GM23338 (cell line): ENCODE measurements around the gene CBLC. TPM values are rescaled to one million over a fixed set of nuclear protein-coding genes. Genes with fewer than 3 reads are reported as not detected.

Source experiments
- ATAC-seq: fragments of 200-7000 bp; cut with Tn5 transposase; 3 replicates; pipeline ENCODE4 v1.9.1; 2020
- DNase-seq: peaks from one replicate; pipeline ENCODE4 v3.0.0-alpha.2; 2015; ENCODE audit warnings: low spot score
- H2AFZ ChIP-seq: fragments of 200-600 bp; sonication (generic); 2 replicates; pipeline ENCODE4 v1.8.0; 2016; ENCODE audit warnings: antibody characterized with exemption, mild to moderate bottlenecking, moderate library complexity
- H3F3A ChIP-seq: fragments of 200-600 bp; sonication (generic); replicated peaks from 2 replicates; pipeline ENCODE4 v1.8.0; 2017; ENCODE audit warnings: antibody characterized with exemption, mixed run types, low read depth
- H3K27ac ChIP-seq: fragments of 200-600 bp; sonication (generic); 2 replicates; pipeline ENCODE4 v1.6.1; 2016; ENCODE audit warnings: low read depth
- H3K27me3 ChIP-seq: fragments of 200-600 bp; sonication (generic); 2 replicates; pipeline ENCODE4 v1.8.0; 2016; ENCODE audit warnings: mild to moderate bottlenecking, mixed run types, moderate library complexity; ENCODE audit not compliant: insufficient read depth
- H3K36me3 ChIP-seq: fragments of 200-600 bp; sonication (generic); 2 replicates; pipeline ENCODE4 v1.8.0; 2016; ENCODE audit warnings: mild to moderate bottlenecking; ENCODE audit not compliant: insufficient read depth
- H3K4me1 ChIP-seq: fragments of 200-600 bp; sonication (generic); 2 replicates; pipeline ENCODE4 v1.8.0; 2016; ENCODE audit warnings: mild to moderate bottlenecking, moderate library complexity; ENCODE audit not compliant: insufficient read depth
- H3K4me2 ChIP-seq: fragments of 200-600 bp; sonication (generic); 2 replicates; pipeline ENCODE4 v1.7.1; 2017; ENCODE audit warnings: mixed run types
- H3K4me3 ChIP-seq: fragments of 200-600 bp; sonication (generic); 2 replicates; pipeline ENCODE4 v1.6.1; 2016; ENCODE audit warnings: mixed run types
- H3K79me2 ChIP-seq: fragments of 200-600 bp; sonication (generic); replicated peaks from 2 replicates; pipeline ENCODE4 v1.8.0; 2017; ENCODE audit warnings: mild to moderate bottlenecking; ENCODE audit not compliant: insufficient read depth
- H3K9me2 ChIP-seq: fragments of 200-600 bp; sonication (generic); 2 replicates; pipeline ENCODE4 v1.8.0; 2017; ENCODE audit not compliant: insufficient read depth
- H4K20me1 ChIP-seq: fragments of 200-600 bp; sonication (generic); replicated peaks from 2 replicates; pipeline ENCODE4 v1.8.0; 2017; ENCODE audit warnings: mild to moderate bottlenecking; ENCODE audit not compliant: insufficient read depth
- H3K27ac Mint-ChIP-seq: 2 replicates; pipeline ENCODE4 v1.8.0; 2020; ENCODE audit warnings: inconsistent platforms, mild to moderate bottlenecking, moderate library complexity, mixed read lengths
- H3K27me3 Mint-ChIP-seq: 3 replicates; pipeline ENCODE4 v1.8.0; 2022; ENCODE audit warnings: low read depth, mild to moderate bottlenecking, moderate library complexity, mixed read lengths, inconsistent platforms; ENCODE audit not compliant: insufficient read depth, poor library complexity
- H3K36me3 Mint-ChIP-seq: 3 replicates; pipeline ENCODE4 v1.8.0; 2021; ENCODE audit warnings: low read depth, mild to moderate bottlenecking, inconsistent platforms, moderate library complexity, mixed read lengths
- H3K4me1 Mint-ChIP-seq: 3 replicates; pipeline ENCODE4 v1.8.0; 2020; ENCODE audit warnings: mild to moderate bottlenecking, inconsistent platforms, mixed read lengths
- H3K4me3 Mint-ChIP-seq: 3 replicates; pipeline ENCODE4 v1.8.0; 2021; ENCODE audit warnings: moderate library complexity, mild to moderate bottlenecking, inconsistent platforms, mixed read lengths
- H3K9me3 Mint-ChIP-seq: 3 replicates; pipeline ENCODE4 v1.8.0; 2020; ENCODE audit warnings: moderate library complexity, mild to moderate bottlenecking, inconsistent platforms, mixed read lengths
- CREB1 ChIP-seq: fragments of 250-450 bp; sonication (Bioruptor Pico); IDR thresholded peaks from 2 replicates; pipeline ENCODE4 v1.5.0; 2020; ENCODE audit warnings: low read depth, mild to moderate bottlenecking, moderate library complexity
- CTCF ChIP-seq, 2 experiments: fragments of 200-600 bp in 1 of 2; sonication (generic) in 1 of 2; conservative IDR thresholded peaks; 2 replicates each; pipeline versions ENCODE4 v1.5.1 to v1.6.1; 2016 to 2017; ENCODE audit warnings: antibody characterized with exemption in 2 of 2, low read depth in 2 of 2, mild to moderate bottlenecking in 2 of 2, moderate library complexity in 1 of 2
- EZH2 ChIP-seq: fragments of 200-600 bp; sonication (generic); IDR thresholded peaks from one replicate; pipeline ENCODE4 v1.8.0; 2017; ENCODE audit warnings: antibody characterized with exemption, mild to moderate bottlenecking, low read depth; ENCODE audit not compliant: unreplicated experiment
- EZH2phosphoT487 ChIP-seq: fragments of 200-600 bp; sonication (generic); IDR thresholded peaks from one replicate; pipeline ENCODE4 v1.8.1; 2018; ENCODE audit warnings: antibody characterized with exemption; ENCODE audit not compliant: unreplicated experiment
- JUNB ChIP-seq: IDR thresholded peaks from one replicate; pipeline ENCODE4 v1.6.1; 2016; ENCODE audit warnings: antibody characterized with exemption; ENCODE audit not compliant: unreplicated experiment
- NANOG ChIP-seq: IDR thresholded peaks from 2 replicates; pipeline ENCODE4 v1.6.1; 2016; ENCODE audit warnings: antibody characterized with exemption, borderline replicate concordance
- STAT1 ChIP-seq: IDR thresholded peaks from one replicate; pipeline ENCODE4 v1.6.1; 2016; ENCODE audit warnings: antibody characterized with exemption; ENCODE audit not compliant: unreplicated experiment
- ZNF114 ChIP-seq: fragments of 250-450 bp; sonication (Bioruptor Pico); IDR thresholded peaks from 2 replicates; pipeline ENCODE4 v1.5.0; 2020; ENCODE audit warnings: mild to moderate bottlenecking, moderate library complexity
- ZNF331 ChIP-seq: fragments of 250-450 bp; sonication (Bioruptor Pico); IDR thresholded peaks from 2 replicates; pipeline ENCODE4 v1.5.0; 2020; ENCODE audit warnings: low read depth, mild to moderate bottlenecking, moderate library complexity
- ZNF462 ChIP-seq: fragments of 250-450 bp; sonication (Bioruptor Pico); IDR thresholded peaks from 2 replicates; pipeline ENCODE4 v1.5.0; 2020; ENCODE audit warnings: mild to moderate bottlenecking, moderate library complexity
- polyA plus RNA-seq: library from polyadenylated mRNA; unstranded; fragments of >200 nt; fragmentation: Nextera tagmentation; extraction: Ambion mirVana; gene quantifications from 2 replicates; pipeline ENCODE4 v1.2.1, GENCODE V29; 2016
- total RNA-seq: library from RNA; depleted of rRNA; stranded (reverse); fragments of >200 nt; shearing (Covaris generic); gene quantifications from 2 replicates; pipeline ENCODE4 v1.2.3, GENCODE V29; 2014

The CBLC gene
- total and polyA plus RNA-seq, 2 experiments from 2014 or later = 14.5 to 29.3 TPM

- Histone ChIP-seq H3K4me1 (no peaks in the 10 kb centered on the region; the same call in 1 of the 2 replicates), H3K79me2 (no peaks in the 10 kb centered on the region), H3K27me3 (peaks cover 50% of the 10 kb centered on the region), H4K20me1 (0 out of 2 replicates have a peak, but pooled peaks cover 4% of the 10 kb centered on the region), H3K36me3 (no peaks in the 10 kb centered on the region), H3K9me2 (no peaks in the 10 kb centered on the region), H2AFZ (no peak overlapping the region), H3K4me3 (no peak overlapping the region), H3F3A (no peaks in the 10 kb centered on the region), H3K4me2 (no peak overlapping the region), H3K27ac (no peak overlapping the region)
- no peaks in the 10 kb centered on the region for H3K9me3 Mint-ChIP-seq
- H3K36me3 Mint-ChIP-seq = peaks cover 23% of the 10 kb centered on the region
- DNase-seq (no peak), ATAC-seq (no peak)
- peaks cover 37% of the 10 kb centered on the region for H3K27me3 Mint-ChIP-seq
- no peak for TF ChIP-seq CTCF (conservative IDR thresholded peaks at IDR 0.05; ENCODE audit: low read depth in 2 of 2)
- no peak for TF ChIP-seq ZNF114 (CRISPR knock-in tag)
- no peak for TF ChIP-seq JUNB
- no peak for TF ChIP-seq EZH2phosphoT487
- no peak for TF ChIP-seq ZNF462
- TF ChIP-seq STAT1 = no peak
- TF ChIP-seq ZNF331 (CRISPR knock-in tag) = no peak
- no peak for TF ChIP-seq CREB1 (CRISPR knock-in tag)
- TF ChIP-seq NANOG = no peak
- no peak for TF ChIP-seq EZH2
- H3K27ac Mint-ChIP-seq = no peak overlapping the region
- H3K4me1 Mint-ChIP-seq = no peaks in the 10 kb centered on the region; the same call in 2 of the 3 replicates
- H3K4me3 Mint-ChIP-seq = no peak overlapping the region
These were observed 44.5 kb downstream of the CBLC start for GRCh38 chr19:44822177-44822576.
